HepG2 (cell line): ENCODE measurements around the gene MPI. TPM values are rescaled to one million over a fixed set of nuclear protein-coding genes. Genes with fewer than 3 reads are reported as not detected.
A peak's percentile ranks its signal among the peaks of the same experiment; 100 is the strongest.

Experiments
- EEA1 ChIP-seq: sonication (generic); formaldehyde crosslinking; IDR thresholded peaks from 2 replicates; pipeline ENCODE4 v1.5.1; 2020; ENCODE audit warnings: mild to moderate bottlenecking, missing genetic modification reagents, borderline replicate concordance
- KLF16 ChIP-seq, 2 experiments: sonication (generic) in 1 of 2; formaldehyde crosslinking in 1 of 2; IDR thresholded peaks; 2 replicates each; pipeline versions ENCODE4 v1.6.1 to v1.8.0; 2016 to 2023; ENCODE audit warnings: missing genetic modification reagents in 2 of 2, missing compliant biosample characterization in 1 of 2
- KLF6 ChIP-seq: IDR thresholded peaks from 2 replicates; pipeline ENCODE4 v1.8.0; 2016; ENCODE audit warnings: missing biosample characterization, missing genetic modification reagents
- KMT2B ChIP-seq: IDR thresholded peaks from 2 replicates; pipeline ENCODE4 v1.6.1; 2016; ENCODE audit warnings: missing genetic modification reagents, missing compliant biosample characterization
- PTBP1 ChIP-seq: fragments of 200-400 bp; formaldehyde crosslinking; IDR thresholded peaks from 2 replicates; pipeline ENCODE4 v1.6.1; 2018; ENCODE audit warnings: low read length, low read depth; ENCODE audit not compliant: poor library complexity, severe bottlenecking
- RAD51 ChIP-seq: fragments of 450-650 bp; IDR thresholded peaks from 2 replicates; pipeline ENCODE4 v1.6.1; 2016; ENCODE audit warnings: borderline replicate concordance
- SCMH1 ChIP-seq: sonication (generic); formaldehyde crosslinking; IDR thresholded peaks from 2 replicates; pipeline ENCODE4 v1.9.0; 2021; ENCODE audit warnings: missing genetic modification reagents, mild to moderate bottlenecking, borderline replicate concordance
- SNAI1 ChIP-seq: sonication (generic); formaldehyde crosslinking; IDR thresholded peaks from 2 replicates; pipeline ENCODE4 v1.5.0; 2020; ENCODE audit warnings: mild to moderate bottlenecking, missing genetic modification reagents, borderline replicate concordance
- TBL1XR1 ChIP-seq: fragments of 150-350 bp; IDR thresholded peaks from 2 replicates; pipeline ENCODE4 v1.6.1; 2014; ENCODE audit warnings: borderline replicate concordance, low read length; ENCODE audit not compliant: partially characterized antibody
- XRCC5 ChIP-seq: fragments of 200-400 bp; formaldehyde crosslinking; optimal IDR thresholded peaks from 2 replicates; pipeline ENCODE3; 2017; ENCODE audit warnings: mild to moderate bottlenecking, low read length
- ZKSCAN5 ChIP-seq: sonication (generic); formaldehyde crosslinking; IDR thresholded peaks from 2 replicates; pipeline ENCODE4 v1.5.1; 2020; ENCODE audit warnings: mild to moderate bottlenecking, missing genetic modification reagents
- ZNF282 ChIP-seq: fragments of 450-650 bp; IDR thresholded peaks from 2 replicates; pipeline ENCODE4 v1.6.1; 2018; ENCODE audit not compliant: partially characterized antibody
- ZNF383 ChIP-seq: sonication (generic); formaldehyde crosslinking; IDR thresholded peaks from 2 replicates; pipeline ENCODE4 v1.4.0; 2020; ENCODE audit warnings: missing genetic modification reagents, mild to moderate bottlenecking, borderline replicate concordance
- ZNF547 ChIP-seq: sonication (generic); formaldehyde crosslinking; IDR thresholded peaks from 2 replicates; pipeline ENCODE4 v1.5.1; 2020; ENCODE audit warnings: mild to moderate bottlenecking, missing genetic modification reagents
- ZNF552 ChIP-seq: sonication (generic); formaldehyde crosslinking; IDR thresholded peaks from 2 replicates; pipeline ENCODE4 v1.9.0; 2022; ENCODE audit warnings: missing genetic modification reagents, mild to moderate bottlenecking, borderline replicate concordance
- ZNF569 ChIP-seq: sonication (generic); formaldehyde crosslinking; IDR thresholded peaks from 2 replicates; pipeline ENCODE4 v1.5.0; 2020; ENCODE audit warnings: mild to moderate bottlenecking, missing genetic modification reagents, moderate library complexity, borderline replicate concordance
- polyA plus RNA-seq, 8 experiments: library from polyadenylated mRNA; depleted of rRNA in 3 of 8; stranded (reverse) in 7 of 8; unstranded in 1 of 8; fragments of >200 nt; fragmentation: Illumina TruSeq in 4 of 8; extraction: Trizol in 4 of 8; gene quantifications; 2 replicates each; pipeline versions ENCODE4 v1.2.1 to v1.2.3, GENCODE V29; 2011 to 2016; ENCODE audit warnings: low read depth in 4 of 8, missing spikeins in 1 of 8, mixed read lengths in 1 of 8; ENCODE audit not compliant: insufficient read depth in 1 of 8
- total RNA-seq, 5 experiments: library from RNA; depleted of rRNA; stranded (reverse); fragments of >200 nt; fragmentation: Illumina TruSeq; extraction: Trizol; gene quantifications; 2 replicates each; pipeline ENCODE4 v1.2.3, GENCODE V29; 2016; ENCODE audit warnings: low read depth in 1 of 5
- TF ChIP-seq, protein P1 (sequence below): sonication (generic); formaldehyde crosslinking; IDR thresholded peaks from 2 replicates; pipeline ENCODE4 v1.4.0; 2020; ENCODE audit warnings: mild to moderate bottlenecking, missing genetic modification reagents
- TF ChIP-seq, protein P2 (sequence below): IDR thresholded peaks from 2 replicates; pipeline ENCODE4 v1.6.1; 2016
- TF ChIP-seq, protein P3 (sequence below): sonication (generic); formaldehyde crosslinking; IDR thresholded peaks from 2 replicates; pipeline ENCODE4 v1.4.0; 2020; ENCODE audit warnings: mild to moderate bottlenecking, missing genetic modification reagents
- TF ChIP-seq, protein P4 (sequence below): IDR thresholded peaks from 2 replicates; pipeline ENCODE4 v1.6.1; 2016; ENCODE audit warnings: low read depth, missing genetic modification reagents, missing compliant biosample characterization

MPI gene
- total and polyA plus RNA-seq, 2 of the 13 experiments (the other 11 are each of a cell fraction or from before 2014, with no cell fraction given), result 36.9 to 63.5 TPM

DNA sequence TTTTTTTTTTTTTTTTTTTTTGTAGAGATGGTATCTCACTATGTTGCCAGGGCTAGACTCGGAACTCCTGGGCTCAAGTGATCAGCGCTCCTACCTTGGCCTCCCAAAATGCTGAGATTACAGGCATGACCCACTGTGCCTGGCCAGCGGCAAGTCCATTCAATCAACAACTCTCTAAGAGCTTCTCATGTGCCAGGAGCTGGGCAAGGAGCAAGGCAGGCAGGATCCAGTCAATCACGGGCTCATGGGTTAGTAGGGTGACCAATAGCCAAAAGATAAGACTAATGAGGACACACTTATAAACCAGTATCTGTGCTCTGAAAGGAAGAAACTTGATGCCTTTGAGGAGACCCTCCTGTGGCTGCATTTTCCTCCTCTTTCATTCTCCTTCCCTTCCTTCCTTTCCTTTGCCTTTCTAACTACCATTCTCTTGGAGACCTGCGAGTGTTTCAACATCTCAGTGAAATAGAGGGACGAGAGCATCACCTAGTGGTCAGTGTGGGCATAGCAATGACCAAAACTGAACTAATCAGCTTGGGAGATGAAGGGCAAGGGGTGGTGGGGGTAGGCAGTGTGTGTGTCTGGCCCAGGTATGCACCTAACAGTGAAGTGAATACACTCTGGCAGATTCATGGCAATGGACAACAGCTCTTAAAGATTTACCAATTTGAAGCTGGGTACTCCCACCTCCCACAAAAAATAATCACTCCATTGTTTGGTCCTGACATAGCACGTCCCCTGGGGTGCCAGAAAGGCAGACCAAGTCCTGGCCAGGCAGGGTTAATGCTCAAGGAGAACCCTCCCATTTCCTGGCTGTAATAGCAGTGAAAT, 60.5 kb downstream of the MPI start (continued):
- TF ChIP-seq, protein P1, sequence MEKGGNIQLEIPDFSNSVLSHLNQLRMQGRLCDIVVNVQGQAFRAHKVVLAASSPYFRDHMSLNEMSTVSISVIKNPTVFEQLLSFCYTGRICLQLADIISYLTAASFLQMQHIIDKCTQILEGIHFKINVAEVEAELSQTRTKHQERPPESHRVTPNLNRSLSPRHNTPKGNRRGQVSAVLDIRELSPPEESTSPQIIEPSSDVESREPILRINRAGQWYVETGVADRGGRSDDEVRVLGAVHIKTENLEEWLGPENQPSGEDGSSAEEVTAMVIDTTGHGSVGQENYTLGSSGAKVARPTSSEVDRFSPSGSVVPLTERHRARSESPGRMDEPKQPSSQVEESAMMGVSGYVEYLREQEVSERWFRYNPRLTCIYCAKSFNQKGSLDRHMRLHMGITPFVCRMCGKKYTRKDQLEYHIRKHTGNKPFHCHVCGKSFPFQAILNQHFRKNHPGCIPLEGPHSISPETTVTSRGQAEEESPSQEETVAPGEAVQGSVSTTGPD, result no peak
- TF ChIP-seq KLF6 (CRISPR knock-in tag) (0 out of 2 replicates have a peak, but pooled peaks have one; percentile 57), KMT2B (CRISPR knock-in tag) (0 out of 2 replicates have a peak, but pooled peaks have one; percentile 25), KLF16 (CRISPR knock-in tag; IDR thresholded peaks at IDR 0.05) (0 out of 4 replicates have a peak, but pooled peaks of 1 of the 2 experiments have one; percentile 33), ZNF383 (CRISPR knock-in tag) (no peak), XRCC5 (peak; percentile 66), TBL1XR1 (no peak), SCMH1 (no peak), ZNF547 (CRISPR knock-in tag) (no peak), SNAI1 (CRISPR knock-in tag) (no peak), RAD51 (no peak), ZNF282 (no peak), PTBP1 (no peak), EEA1 (CRISPR knock-in tag) (no peak), ZKSCAN5 (CRISPR knock-in tag) (no peak), ZNF569 (no peak), ZNF552 (CRISPR knock-in tag) (no peak)
- TF ChIP-seq, protein P2, sequence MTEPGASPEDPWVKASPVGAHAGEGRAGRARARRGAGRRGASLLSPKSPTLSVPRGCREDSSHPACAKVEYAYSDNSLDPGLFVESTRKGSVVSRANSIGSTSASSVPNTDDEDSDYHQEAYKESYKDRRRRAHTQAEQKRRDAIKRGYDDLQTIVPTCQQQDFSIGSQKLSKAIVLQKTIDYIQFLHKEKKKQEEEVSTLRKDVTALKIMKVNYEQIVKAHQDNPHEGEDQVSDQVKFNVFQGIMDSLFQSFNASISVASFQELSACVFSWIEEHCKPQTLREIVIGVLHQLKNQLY (CRISPR knock-in tag), result 0 out of 2 replicates have a peak, but pooled peaks have one; percentile 12
- TF ChIP-seq, protein P3, sequence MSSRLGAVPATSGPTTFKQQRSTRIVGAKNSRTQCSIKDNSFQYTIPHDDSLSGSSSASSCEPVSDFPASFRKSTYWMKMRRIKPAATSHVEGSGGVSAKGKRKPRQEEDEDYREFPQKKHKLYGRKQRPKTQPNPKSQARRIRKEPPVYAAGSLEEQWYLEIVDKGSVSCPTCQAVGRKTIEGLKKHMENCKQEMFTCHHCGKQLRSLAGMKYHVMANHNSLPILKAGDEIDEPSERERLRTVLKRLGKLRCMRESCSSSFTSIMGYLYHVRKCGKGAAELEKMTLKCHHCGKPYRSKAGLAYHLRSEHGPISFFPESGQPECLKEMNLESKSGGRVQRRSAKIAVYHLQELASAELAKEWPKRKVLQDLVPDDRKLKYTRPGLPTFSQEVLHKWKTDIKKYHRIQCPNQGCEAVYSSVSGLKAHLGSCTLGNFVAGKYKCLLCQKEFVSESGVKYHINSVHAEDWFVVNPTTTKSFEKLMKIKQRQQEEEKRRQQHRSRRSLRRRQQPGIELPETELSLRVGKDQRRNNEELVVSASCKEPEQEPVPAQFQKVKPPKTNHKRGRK (CRISPR knock-in tag), result no peak
- TF ChIP-seq, protein P4, sequence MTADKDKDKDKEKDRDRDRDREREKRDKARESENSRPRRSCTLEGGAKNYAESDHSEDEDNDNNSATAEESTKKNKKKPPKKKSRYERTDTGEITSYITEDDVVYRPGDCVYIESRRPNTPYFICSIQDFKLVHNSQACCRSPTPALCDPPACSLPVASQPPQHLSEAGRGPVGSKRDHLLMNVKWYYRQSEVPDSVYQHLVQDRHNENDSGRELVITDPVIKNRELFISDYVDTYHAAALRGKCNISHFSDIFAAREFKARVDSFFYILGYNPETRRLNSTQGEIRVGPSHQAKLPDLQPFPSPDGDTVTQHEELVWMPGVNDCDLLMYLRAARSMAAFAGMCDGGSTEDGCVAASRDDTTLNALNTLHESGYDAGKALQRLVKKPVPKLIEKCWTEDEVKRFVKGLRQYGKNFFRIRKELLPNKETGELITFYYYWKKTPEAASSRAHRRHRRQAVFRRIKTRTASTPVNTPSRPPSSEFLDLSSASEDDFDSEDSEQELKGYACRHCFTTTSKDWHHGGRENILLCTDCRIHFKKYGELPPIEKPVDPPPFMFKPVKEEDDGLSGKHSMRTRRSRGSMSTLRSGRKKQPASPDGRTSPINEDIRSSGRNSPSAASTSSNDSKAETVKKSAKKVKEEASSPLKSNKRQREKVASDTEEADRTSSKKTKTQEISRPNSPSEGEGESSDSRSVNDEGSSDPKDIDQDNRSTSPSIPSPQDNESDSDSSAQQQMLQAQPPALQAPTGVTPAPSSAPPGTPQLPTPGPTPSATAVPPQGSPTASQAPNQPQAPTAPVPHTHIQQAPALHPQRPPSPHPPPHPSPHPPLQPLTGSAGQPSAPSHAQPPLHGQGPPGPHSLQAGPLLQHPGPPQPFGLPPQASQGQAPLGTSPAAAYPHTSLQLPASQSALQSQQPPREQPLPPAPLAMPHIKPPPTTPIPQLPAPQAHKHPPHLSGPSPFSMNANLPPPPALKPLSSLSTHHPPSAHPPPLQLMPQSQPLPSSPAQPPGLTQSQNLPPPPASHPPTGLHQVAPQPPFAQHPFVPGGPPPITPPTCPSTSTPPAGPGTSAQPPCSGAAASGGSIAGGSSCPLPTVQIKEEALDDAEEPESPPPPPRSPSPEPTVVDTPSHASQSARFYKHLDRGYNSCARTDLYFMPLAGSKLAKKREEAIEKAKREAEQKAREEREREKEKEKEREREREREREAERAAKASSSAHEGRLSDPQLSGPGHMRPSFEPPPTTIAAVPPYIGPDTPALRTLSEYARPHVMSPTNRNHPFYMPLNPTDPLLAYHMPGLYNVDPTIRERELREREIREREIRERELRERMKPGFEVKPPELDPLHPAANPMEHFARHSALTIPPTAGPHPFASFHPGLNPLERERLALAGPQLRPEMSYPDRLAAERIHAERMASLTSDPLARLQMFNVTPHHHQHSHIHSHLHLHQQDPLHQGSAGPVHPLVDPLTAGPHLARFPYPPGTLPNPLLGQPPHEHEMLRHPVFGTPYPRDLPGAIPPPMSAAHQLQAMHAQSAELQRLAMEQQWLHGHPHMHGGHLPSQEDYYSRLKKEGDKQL (CRISPR knock-in tag), result no peak
